Prostate gland (tissue), 2 donors: ENCODE results near the gene ASB15.
A peak's percentile ranks its signal among the peaks of the same experiment; 100 is the strongest.

Experiments
- CTCF ChIP-seq, 4 experiments: fragments of 200-600 bp in 2 of 4; fragments of 450-650 bp in 2 of 4; sonication (generic) in 2 of 4; IDR thresholded peaks; 1 replicate in 3 of 4; 2 replicates in 1 of 4; pipeline ENCODE4 v1.5.1; 2016 to 2019; ENCODE audit warnings: antibody characterized with exemption in 4 of 4, mild to moderate bottlenecking in 2 of 4, moderate library complexity in 2 of 4
- POLR2A ChIP-seq: fragments of 450-650 bp; IDR thresholded peaks from one replicate; pipeline ENCODE4 v1.6.1; 2016; ENCODE audit warnings: antibody characterized with exemption, mild to moderate bottlenecking
- POLR2AphosphoS5 ChIP-seq: sonication (generic); formaldehyde crosslinking; IDR thresholded peaks from one replicate; pipeline ENCODE4 v1.6.1; 2017; ENCODE audit warnings: antibody characterized with exemption

- TF ChIP-seq POLR2A (no peak), CTCF (IDR thresholded peaks at IDR 0.05) (peak in 2 of 4 experiments; percentile 37 to 44), POLR2AphosphoS5 (no peak)
Observed at GRCh38 chr7:123580406-123581161, 21.0 kb upstream of the ASB15 start.
